ENCODE results near the gene NOTUM. TPM values are rescaled to one million over a fixed set of nuclear protein-coding genes. Genes with fewer than 3 reads are reported as not detected.

The NOTUM gene
- total and polyA plus RNA-seq, 9 of the 15 experiments (the other 6 are each of a cell fraction or from before 2014, with no cell fraction given) = 0.03 to 14.0 (median 4.1) TPM

DNA sequence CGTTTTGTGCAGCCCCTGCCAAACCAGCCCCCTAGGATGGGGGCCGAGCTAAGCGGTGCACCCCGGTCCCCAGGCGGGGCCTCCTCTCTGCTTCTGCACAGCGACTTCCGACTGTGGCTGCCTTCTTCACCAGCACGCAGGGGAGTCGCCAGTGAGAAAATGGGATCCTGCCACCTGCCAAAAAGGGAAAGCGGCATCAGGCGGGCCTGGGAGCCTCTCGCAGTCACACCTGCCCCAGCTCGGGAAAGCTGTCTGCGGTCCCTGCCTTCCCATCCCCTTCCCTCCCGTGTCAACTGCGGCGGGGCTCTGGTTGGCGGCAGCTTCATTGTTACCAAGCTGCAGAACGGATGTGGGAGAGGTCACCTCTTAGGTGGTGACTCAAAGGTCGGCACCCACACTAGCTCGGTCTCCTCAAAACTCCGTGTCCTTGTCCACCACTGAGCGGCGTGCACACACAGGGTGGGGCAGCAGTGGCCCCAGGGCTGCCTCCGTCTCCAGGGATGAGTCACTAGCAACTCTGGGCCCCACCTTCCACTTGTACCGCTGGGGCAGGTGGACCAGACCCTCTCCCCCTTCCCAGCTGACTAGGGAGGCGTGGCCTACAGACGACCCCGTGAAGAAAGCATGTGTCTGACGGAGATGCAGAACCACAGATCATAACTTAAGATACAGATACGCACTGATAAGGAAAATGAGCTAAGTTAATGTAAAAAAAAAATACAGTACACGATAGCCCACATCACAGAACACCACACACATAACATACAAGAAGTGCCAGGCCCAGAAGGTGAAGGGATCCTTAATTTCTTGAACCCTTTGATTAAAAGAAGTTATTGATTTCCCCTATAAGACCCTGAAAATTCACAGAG, 48.3 kb downstream of the NOTUM start (continued):
- TF ChIP-seq RNF219 (CRISPR knock-in tag; IDR thresholded peaks at IDR 0.05) (no peak), ZNF655 (CRISPR knock-in tag; IDR thresholded peaks at IDR 0.05) (no peak), CCAR2 (IDR thresholded peaks at IDR 0.05; ENCODE audit: low read depth, low read length) (no peak), PCBP2 (IDR thresholded peaks at IDR 0.05; ENCODE audit: low read depth, low read length, poor library complexity, severe bottlenecking) (no peak), E2F3 (CRISPR knock-in tag; IDR thresholded peaks at IDR 0.05) (no peak), XRCC5 (IDR thresholded peaks at IDR 0.05; ENCODE audit: low read depth, low read length) (0 out of 2 replicates have a peak, but pooled peaks have one; percentile 50), ZNF551 (CRISPR knock-in tag; IDR thresholded peaks at IDR 0.05) (no peak), MIER1 (IDR thresholded peaks at IDR 0.05; ENCODE audit: low read depth) (no peak), ZNF174 (CRISPR knock-in tag; IDR thresholded peaks at IDR 0.05) (no peak), ZC3H11A (IDR thresholded peaks at IDR 0.05; ENCODE audit: low read depth, low read length) (no peak), CC2D1A (IDR thresholded peaks at IDR 0.05) (no peak), FOXP1 (CRISPR knock-in tag; IDR thresholded peaks at IDR 0.05) (no peak), FOSL1 (tag; conservative IDR thresholded peaks at IDR 0.05) (peak; percentile 96), HMGN3 (IDR thresholded peaks at IDR 0.05; ENCODE audit: borderline replicate concordance, extremely low read depth, insufficient read length, low read depth, low read length) (peak; percentile 73), HDAC1 (IDR thresholded peaks at IDR 0.05) (0 out of 4 replicates have a peak, but pooled peaks of 1 of the 2 experiments have one; percentile 48), CHAMP1 (IDR thresholded peaks at IDR 0.05) (no peak), NR2C1 (IDR thresholded peaks at IDR 0.05) (no peak), NR2C1 (tag; IDR thresholded peaks at IDR 0.05) (peak; percentile 40; the same call in 1 of the 2 replicates)
- TF ChIP-seq, protein P1, sequence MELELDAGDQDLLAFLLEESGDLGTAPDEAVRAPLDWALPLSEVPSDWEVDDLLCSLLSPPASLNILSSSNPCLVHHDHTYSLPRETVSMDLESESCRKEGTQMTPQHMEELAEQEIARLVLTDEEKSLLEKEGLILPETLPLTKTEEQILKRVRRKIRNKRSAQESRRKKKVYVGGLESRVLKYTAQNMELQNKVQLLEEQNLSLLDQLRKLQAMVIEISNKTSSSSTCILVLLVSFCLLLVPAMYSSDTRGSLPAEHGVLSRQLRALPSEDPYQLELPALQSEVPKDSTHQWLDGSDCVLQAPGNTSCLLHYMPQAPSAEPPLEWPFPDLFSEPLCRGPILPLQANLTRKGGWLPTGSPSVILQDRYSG (tag; conservative IDR thresholded peaks at IDR 0.05; ENCODE audit: low read depth) = no peak
